Large intestine (tissue), 3 donors: ENCODE results near the gene SYNGR3. TPM values are rescaled to one million over a fixed set of nuclear protein-coding genes. Genes with fewer than 3 reads are reported as not detected.

Experiments
- DNase-seq, 2 donors: peaks; one replicate each; pipeline versions ENCODE4 v3.0.0 to v3.0.0-alpha.2; 2013
- H3K27ac ChIP-seq: one replicate; pipeline ENCODE4 v1.5.1; 2013; ENCODE audit warnings: low read length
- H3K27me3 ChIP-seq: 2 replicates; pipeline ENCODE4 v1.6.1; 2013; ENCODE audit warnings: low read length; ENCODE audit not compliant: control insufficient read depth, insufficient read depth
- H3K36me3 ChIP-seq: 2 replicates; pipeline ENCODE4 v1.6.1; 2013; ENCODE audit warnings: low read length; ENCODE audit not compliant: control insufficient read depth, insufficient read depth
- H3K4me1 ChIP-seq: one replicate; pipeline ENCODE4 v1.6.1; 2013; ENCODE audit warnings: low read length; ENCODE audit not compliant: control insufficient read depth, insufficient read depth
- H3K4me3 ChIP-seq: one replicate; pipeline ENCODE4 v1.5.1; 2013; ENCODE audit warnings: low read length
- H3K9me3 ChIP-seq: one replicate; pipeline ENCODE4 v1.6.1; 2013; ENCODE audit warnings: mild to moderate bottlenecking, low read depth, low read length, moderate library complexity; ENCODE audit not compliant: control insufficient read depth
- WGBS: methylation state at CpG from one replicate; pipeline ENCODE4 v1.1.5; 2013; ENCODE audit warnings: low lambda C conversion rate; ENCODE audit not compliant: insufficient coverage; 5-methylcytosine and 5-hydroxymethylcytosine counted together
- polyA plus RNA-seq: library from polyadenylated mRNA; unstranded; fragments of 120-200 nt; gene quantifications from one replicate; pipeline ENCODE4 v1.2.1, GENCODE V29; 2013

The SYNGR3 gene
- polyA plus RNA-seq, 1 donor = 4.2 TPM

GRCh38 chr16:2025878-2026460 lies 36.2 kb downstream of the SYNGR3 start:
- Histone ChIP-seq H3K27ac (no peak overlapping the region), H3K4me1 (peaks cover 22% of the 10 kb centered on the region), H3K4me3 (peak overlapping the region; percentile 30), H3K27me3 (peaks cover 28% of the 10 kb centered on the region), H3K9me3 (no peaks in the 10 kb centered on the region), H3K36me3 (peaks cover 4% of the 10 kb centered on the region)
- WGBS = no CpG with 5 or more reads among the region's 16 CpGs
- DNase-seq = no peak

GRCh38 chr16:2026461-2027023 lies 36.8 kb downstream of the SYNGR3 start, which contains the start of gene NHERF2:
Gene NHERF2, plus strand, starts transcription at chr16:2026902. Its CDS starts 104 bp downstream, at chr16:2027006.
- H3K27me3 ChIP-seq = peaks cover 23% of the 10 kb centered on the region
- H3K36me3 ChIP-seq = peaks cover 6% of the 10 kb centered on the region
- H3K4me3 ChIP-seq = peak within 1 kb of the TSS; percentile 42
- no CpG with 5 or more reads among the region's 59 CpGs for WGBS
- H3K27ac ChIP-seq = no peak within 1 kb of the TSS
- H3K4me1 ChIP-seq = peaks cover 22% of the 10 kb centered on the region
- no peak for DNase-seq
- H3K9me3 ChIP-seq = no peaks in the 10 kb centered on the region

GRCh38 chr16:2027024-2028010 lies 37.5 kb downstream of the SYNGR3 start:
- DNase-seq = no peak
- Histone ChIP-seq H3K27me3 (peaks cover 21% of the 10 kb centered on the region), H3K27ac (no peak overlapping the region), H3K4me3 (peak overlapping the region; percentile 42), H3K9me3 (no peaks in the 10 kb centered on the region), H3K4me1 (peaks cover 22% of the 10 kb centered on the region), H3K36me3 (peaks cover 9% of the 10 kb centered on the region)
- 0% methylated on average over 1 of the region's 76 CpGs for WGBS

- no peak for DNase-seq
- no CpG with 5 or more reads among the region's 3 CpGs for WGBS
- no peak overlapping the region for H3K27ac ChIP-seq
Observed at GRCh38 chr16:2028146-2028545, 38.4 kb downstream of the SYNGR3 start.

GRCh38 chr16:2028620-2029220 lies 39.0 kb downstream of the SYNGR3 start:
- no CpG with 5 or more reads among the region's 18 CpGs for WGBS
- no peak for DNase-seq
- no peak overlapping the region for H3K27ac ChIP-seq
- no peaks in the 10 kb centered on the region for H3K9me3 ChIP-seq
- H3K4me3 ChIP-seq = no peak overlapping the region
- peaks cover 9% of the 10 kb centered on the region for H3K36me3 ChIP-seq
- peaks cover 21% of the 10 kb centered on the region for H3K27me3 ChIP-seq
- H3K4me1 ChIP-seq = peaks cover 19% of the 10 kb centered on the region

More at GRCh38 chr16:2028146-2028545, 38.4 kb downstream of the SYNGR3 start:
- Histone ChIP-seq H3K9me3 (no peaks in the 10 kb centered on the region), H3K4me3 (peak overlapping the region; percentile 42), H3K36me3 (peaks cover 9% of the 10 kb centered on the region), H3K4me1 (peaks cover 20% of the 10 kb centered on the region), H3K27me3 (peaks cover 21% of the 10 kb centered on the region)

- no CpG with 5 or more reads among the region's 22 CpGs for WGBS
- Histone ChIP-seq H3K27ac (no peak overlapping the region), H3K4me3 (no peak overlapping the region)
Observed at GRCh38 chr16:2029350-2029749, 39.6 kb downstream of the SYNGR3 start.

GRCh38 chr16:2030036-2030435 lies 40.3 kb downstream of the SYNGR3 start:
- peaks cover 21% of the 10 kb centered on the region for H3K27me3 ChIP-seq
- no peak overlapping the region for H3K4me3 ChIP-seq
- no peak for DNase-seq
- H3K27ac ChIP-seq = no peak overlapping the region
- peaks cover 9% of the 10 kb centered on the region for H3K36me3 ChIP-seq
- peaks cover 19% of the 10 kb centered on the region for H3K4me1 ChIP-seq
- peaks cover 3% of the 10 kb centered on the region for H3K9me3 ChIP-seq
- WGBS = no CpG with 5 or more reads among the region's 11 CpGs

More at GRCh38 chr16:2029350-2029749, 39.6 kb downstream of the SYNGR3 start:
- Histone ChIP-seq H3K4me1 (peaks cover 16% of the 10 kb centered on the region), H3K27me3 (peaks cover 21% of the 10 kb centered on the region), H3K36me3 (peaks cover 9% of the 10 kb centered on the region), H3K9me3 (peaks cover 3% of the 10 kb centered on the region)
- no peak for DNase-seq

GRCh38 chr16:2031081-2031577 lies 41.4 kb downstream of the SYNGR3 start:
- Histone ChIP-seq H3K4me3 (no peak overlapping the region), H3K36me3 (peaks cover 9% of the 10 kb centered on the region), H3K4me1 (peaks cover 30% of the 10 kb centered on the region), H3K9me3 (peaks cover 6% of the 10 kb centered on the region), H3K27ac (no peak overlapping the region), H3K27me3 (peaks cover 18% of the 10 kb centered on the region)
- no peak for DNase-seq
- no CpG with 5 or more reads among the region's 11 CpGs for WGBS

GRCh38 chr16:2032285-2033056 lies 42.7 kb downstream of the SYNGR3 start:
- Histone ChIP-seq H3K36me3 (peaks cover 22% of the 10 kb centered on the region), H3K9me3 (peaks cover 6% of the 10 kb centered on the region), H3K27ac (peak overlapping the region; percentile 72), H3K4me1 (peaks cover 36% of the 10 kb centered on the region), H3K4me3 (no peak overlapping the region), H3K27me3 (peaks cover 12% of the 10 kb centered on the region)
- WGBS = no CpG with 5 or more reads among the region's 15 CpGs
- DNase-seq = no peak
